COLO829 (cell line): ENCODE results near the gene ZNF432.
"Not testable (repeated sequence)": the region's sequence is repeated elsewhere in the genome, so short reads cannot be mapped to it uniquely, and the experiment has no call there.

ENCODE experiments used
- DNase-seq: peaks from one replicate; pipeline ENCODE4 v3.0.0; 2012; ENCODE audit warnings: low spot score

The ZNF432 gene

GRCh38 chr19:52048555-52049501, at the start of gene ZNF432:
Gene ZNF432 (minus strand): TSS chr19:52048838. CDS start chr19:52046868, 1,970 bp downstream.
- peak; percentile 82 for DNase-seq

DNA sequence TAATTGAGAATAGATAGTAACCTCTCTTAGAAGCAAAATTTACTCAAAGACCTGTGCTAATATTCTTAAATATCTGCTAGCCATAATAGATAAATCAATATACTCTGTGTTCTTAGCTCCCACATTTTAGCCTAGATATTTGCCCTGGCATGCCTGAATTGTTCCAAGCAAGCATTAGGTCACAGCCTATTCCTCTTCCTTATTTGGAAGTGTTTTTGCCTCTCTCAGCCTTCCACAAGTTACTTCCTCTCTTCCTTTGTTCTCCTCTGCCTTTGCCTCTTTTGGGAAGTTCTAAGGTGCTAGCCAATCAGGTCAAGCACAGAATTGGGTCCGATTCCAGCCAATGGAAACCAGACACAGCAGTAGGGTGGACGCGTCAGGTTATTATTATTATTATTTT, 47.8 kb upstream of the ZNF432 start:
- DNase-seq = not testable (repeated sequence)

DNA sequence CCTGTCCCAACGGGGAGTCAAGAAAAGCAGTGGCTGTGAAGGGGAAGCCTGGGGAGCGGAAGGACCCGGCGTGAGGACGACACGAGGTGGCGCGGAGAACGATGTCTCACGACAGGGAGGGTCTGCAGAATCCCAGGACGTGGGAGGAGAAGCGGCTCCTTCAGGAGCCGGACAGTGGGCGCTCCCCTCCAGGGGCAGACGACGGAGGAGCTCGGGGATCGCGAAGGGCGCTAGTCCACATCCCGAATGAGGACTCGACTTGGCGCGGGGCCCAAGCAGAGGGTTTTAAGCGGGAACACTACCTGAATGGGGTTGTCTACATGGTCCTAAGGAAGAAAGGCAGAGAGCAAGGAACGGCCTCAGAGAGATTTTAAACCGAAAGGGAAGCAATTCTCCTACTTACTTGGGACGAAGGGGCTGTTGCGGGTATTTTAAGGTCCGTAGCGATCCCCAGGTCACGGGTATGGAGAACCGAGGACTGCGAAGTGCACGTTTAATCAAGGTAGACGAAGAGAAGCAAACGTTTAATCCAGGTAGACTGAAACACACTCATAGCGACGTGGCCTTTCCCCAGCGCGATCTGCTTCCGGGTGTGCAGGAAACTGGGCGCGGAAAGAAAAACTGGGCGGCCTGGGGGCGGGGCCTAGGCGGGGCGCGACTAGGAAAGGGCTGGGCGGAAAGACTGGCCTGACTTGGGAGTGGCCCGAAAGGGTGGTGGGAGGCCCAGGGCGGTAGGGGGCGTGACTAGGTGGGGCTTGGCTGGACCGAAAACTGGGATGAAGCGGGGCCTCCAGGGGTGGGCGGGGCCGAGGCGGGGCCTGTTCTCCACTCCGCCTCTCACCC, 46.8 kb upstream of the ZNF432 start, which contains the start of gene ZNF841:
ZNF841 (minus strand) TSS at position 594 of the 843 bp plus-strand sequence. CDS start 10,964 bp downstream, outside the sequence.
- peak; percentile 95 for DNase-seq

- DNase-seq = no peak
Measured at GRCh38 chr19:52094526-52095130, 46.0 kb upstream of the ZNF432 start.

GRCh38 chr19:52086481-52086880, 37.8 kb upstream of the ZNF432 start:
- DNase-seq = no peak

GRCh38 chr19:52070496-52070895, 21.9 kb upstream of the ZNF432 start:
- DNase-seq = no peak

DNA sequence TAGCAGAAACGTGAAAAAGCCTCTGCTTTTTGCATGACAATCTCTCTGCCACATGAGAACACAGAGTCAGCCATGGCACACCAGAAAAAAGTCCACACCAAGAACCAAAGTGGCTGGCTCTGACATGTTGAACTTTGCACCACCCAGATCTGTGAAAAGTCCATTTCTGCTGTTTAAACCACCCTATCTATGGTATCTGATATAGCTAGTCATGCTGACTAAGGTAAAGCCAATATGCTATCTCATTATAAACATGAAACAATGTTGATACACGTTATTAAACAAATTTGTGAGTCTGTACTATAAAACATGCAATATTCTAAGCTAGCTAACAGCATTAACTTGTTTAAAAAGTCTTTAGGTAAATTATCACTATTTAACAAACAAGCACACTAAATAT, 21.0 kb upstream of the ZNF432 start:
- DNase-seq = no peak

DNA sequence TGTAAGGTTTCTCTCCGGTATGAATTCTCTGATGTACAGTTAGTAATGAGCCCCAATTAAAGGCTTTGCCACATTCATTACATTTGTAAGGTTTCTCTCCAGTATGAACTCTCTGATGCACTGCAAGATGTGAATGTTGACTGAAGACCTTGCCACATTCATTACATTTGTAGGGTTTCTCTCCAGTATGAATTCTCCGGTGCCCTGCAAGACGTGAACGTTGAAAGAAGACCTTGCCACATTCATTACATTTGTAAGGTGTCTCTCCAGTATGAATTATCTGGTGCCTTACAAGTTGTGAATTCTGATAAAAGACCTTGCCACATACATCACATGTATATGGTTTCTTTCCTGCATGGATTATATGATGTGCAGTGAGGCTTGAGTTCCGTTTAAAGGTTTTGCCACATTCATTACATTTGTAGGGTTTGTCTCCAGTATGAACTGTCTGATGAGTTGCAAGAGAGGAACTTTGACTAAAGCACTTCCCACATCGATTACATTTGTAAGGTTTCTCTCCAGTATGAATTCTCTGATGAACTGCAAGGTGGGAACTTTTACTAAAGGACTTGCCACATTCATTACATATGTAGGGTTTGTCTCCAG, 17.7 kb upstream of the ZNF432 start:
- no peak for DNase-seq

DNA sequence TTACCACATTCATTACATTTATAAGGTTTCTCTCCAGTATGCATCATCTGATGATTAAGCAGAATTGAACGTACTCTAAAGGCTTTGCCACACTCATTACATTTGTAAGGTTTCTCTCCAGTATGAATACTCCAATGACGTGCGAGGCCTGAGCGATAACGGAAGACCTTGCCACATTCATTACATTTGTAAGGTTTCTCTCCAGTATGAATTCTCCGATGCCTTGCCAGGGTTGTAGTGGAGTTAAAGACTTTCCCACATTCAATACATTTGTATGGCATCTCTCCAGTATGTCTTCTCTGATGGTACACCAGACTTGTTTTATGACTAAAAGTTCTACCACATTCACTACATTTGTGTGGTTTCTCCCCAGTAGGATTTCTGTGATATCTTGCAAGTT, 16.8 kb upstream of the ZNF432 start:
- no peak for DNase-seq

DNA sequence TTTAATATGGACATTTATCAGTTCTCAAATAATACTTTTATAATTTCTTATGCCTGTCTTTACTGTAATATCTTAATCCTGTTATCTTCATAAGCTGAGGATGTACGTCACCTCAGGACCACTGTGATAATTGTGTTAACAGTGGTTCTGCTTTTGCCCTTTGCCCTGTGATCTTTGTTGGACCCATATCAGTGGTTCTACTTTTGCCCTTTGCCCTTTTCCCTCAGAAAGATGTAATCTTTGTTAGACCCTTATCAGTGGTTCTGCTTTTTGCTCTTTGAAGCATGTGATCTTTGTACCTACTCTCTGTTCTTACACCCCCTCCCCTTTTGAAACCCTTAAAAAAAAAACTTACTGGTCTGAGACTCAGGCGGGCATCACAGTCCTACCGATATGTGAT, 7.8 kb upstream of the ZNF432 start:
- not testable (repeated sequence) for DNase-seq

DNA sequence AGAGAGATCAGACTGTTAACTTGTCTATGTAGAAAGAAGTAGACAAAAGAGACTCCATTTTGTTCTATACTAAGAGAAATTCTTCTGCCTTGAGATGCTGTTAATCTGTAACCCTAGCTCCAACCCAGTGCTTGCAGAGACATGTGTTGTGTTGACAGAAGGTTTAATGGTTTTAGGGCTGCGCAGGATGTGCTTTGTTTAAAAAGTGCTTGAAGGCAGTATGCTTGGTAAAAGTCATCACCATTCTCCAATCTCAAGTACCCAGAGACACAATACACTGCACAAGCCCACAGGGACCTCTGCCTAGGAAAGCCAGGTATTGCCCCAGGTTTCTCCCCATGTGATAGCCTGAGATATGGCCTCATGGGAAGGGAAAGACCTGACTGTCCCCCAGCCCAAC, 3.1 kb upstream of the ZNF432 start:
- DNase-seq = not testable (repeated sequence)

DNA sequence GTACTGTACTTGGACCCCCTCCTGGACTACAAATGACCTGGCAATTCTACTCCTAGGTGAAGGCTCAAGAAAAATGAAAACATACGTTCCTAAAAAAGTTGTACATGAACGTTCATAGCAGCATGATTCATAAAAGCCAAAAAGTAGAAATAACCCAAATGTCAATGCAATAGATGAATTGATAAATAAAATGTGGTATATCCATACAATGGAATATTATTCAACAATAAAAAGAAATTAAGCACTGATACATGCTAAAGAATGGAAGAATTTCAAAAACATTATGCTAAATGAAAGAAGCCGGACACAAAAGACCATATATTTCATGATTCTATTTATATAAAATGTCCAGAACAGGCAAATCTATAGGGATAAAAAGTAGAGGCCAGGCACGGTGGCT, 9.5 kb downstream of the ZNF432 start:
- DNase-seq = no peak

DNA sequence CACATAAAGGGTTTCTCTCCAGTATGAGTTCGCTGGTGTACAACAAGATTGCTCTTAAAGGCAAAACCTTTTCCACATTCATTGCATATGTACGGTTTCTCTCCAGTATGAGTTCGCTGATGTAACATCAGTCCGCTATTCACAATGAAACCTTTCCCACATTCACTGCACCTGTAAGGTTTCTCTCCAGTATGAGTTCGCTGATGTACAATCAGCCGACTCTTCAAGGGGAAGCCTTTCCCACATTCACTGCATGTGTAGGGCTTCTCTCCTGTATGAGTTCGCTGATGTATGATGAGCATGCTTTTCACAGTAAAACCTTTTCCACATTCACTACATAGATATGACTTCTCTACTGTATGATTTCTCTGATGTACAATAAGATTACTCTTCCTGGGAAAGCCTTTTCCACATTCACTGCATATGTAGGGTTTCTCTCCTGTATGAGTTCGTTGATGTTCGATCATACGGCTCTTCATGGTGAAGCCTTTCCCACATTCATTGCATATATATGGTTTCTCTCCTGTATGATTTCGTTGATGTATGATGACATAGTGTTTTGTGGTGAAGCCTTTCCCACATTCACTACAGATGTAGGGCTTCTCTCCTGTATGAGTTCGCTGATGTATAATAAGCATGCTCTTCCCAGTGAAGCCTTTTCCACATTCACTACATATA, 14.4 kb downstream of the ZNF432 start:
- DNase-seq = no peak

GRCh38 chr19:52028780-52029123, 19.9 kb downstream of the ZNF432 start:
- no peak for DNase-seq

- DNase-seq = peak; percentile 72
Measured at GRCh38 chr19:52028027-52028779, 20.4 kb downstream of the ZNF432 start, which contains the start of gene ZNF614. Gene ZNF614 (minus strand): TSS chr19:52028379. CDS start chr19:52025745, 2,634 bp downstream.

GRCh38 chr19:52026255-52026990, 22.2 kb downstream of the ZNF432 start:
- not testable (repeated sequence) for DNase-seq

- DNase-seq = not testable (repeated sequence)
Measured at GRCh38 chr19:52024478-52024877, 24.2 kb downstream of the ZNF432 start.

DNA sequence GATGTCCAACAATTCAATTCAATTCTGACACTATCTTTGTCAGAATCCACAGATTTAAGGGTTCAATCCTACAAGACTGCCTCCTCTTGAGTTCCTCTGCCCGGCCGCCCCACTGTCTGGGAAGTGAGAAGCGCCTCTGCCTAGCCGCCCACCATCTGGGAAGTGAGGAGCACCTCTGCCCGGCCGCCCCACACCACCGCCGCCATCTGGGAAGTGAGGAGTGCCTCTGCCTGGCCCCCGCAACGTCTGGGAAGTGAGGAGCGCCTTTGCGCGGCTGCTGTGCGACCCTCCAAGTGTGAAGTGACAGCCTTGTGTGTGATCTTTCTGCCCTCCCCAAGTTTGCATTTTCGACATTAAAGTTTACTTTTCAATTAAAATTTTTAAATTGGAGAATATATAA, 26.4 kb downstream of the ZNF432 start:
- DNase-seq = no peak

GRCh38 chr19:52020506-52020905, 28.1 kb downstream of the ZNF432 start:
- DNase-seq = no peak

- no peak for DNase-seq
Measured at GRCh38 chr19:52010674-52011073, 38.0 kb downstream of the ZNF432 start.
